Measurements from ENCODE around the gene REXO1.

REXO1 gene

DNA sequence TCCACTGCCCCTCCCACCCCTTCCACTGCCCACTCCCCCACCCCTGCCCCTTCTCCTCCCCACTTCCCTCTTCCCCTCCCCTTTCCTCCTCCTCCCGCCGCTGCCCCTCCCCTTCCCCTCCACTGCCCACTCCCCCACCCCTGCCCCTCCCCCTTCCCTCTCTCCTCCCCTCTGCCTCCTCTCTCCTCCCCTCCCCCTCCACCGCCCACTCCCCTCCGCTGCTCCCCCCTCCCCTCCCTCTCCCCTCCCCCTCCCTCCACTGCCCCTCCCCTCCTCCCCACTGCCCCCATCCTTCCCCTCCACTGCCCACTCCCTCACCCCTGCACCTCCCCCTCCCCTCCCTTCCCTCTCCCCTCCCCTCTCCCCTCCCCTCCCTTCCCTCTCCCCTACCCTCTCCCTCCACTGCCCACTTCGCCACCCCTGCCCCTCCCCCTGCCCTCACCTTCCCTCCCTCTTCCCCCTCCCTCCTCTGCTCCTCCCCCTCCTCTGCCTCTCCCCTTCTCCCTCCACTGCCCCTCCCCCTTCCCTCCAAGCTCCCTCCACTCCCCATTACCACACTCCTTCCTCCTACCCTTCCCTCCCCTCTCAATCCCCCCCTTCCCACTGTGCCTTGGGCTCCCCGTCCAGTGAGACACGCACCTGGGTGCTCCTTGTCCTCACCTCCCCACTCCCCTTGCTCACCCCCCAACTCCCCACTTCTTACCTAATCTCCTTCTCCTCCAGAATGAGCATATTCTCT lies 58.1 kb downstream of the REXO1 start:
- no peak for DNase-seq

DNA sequence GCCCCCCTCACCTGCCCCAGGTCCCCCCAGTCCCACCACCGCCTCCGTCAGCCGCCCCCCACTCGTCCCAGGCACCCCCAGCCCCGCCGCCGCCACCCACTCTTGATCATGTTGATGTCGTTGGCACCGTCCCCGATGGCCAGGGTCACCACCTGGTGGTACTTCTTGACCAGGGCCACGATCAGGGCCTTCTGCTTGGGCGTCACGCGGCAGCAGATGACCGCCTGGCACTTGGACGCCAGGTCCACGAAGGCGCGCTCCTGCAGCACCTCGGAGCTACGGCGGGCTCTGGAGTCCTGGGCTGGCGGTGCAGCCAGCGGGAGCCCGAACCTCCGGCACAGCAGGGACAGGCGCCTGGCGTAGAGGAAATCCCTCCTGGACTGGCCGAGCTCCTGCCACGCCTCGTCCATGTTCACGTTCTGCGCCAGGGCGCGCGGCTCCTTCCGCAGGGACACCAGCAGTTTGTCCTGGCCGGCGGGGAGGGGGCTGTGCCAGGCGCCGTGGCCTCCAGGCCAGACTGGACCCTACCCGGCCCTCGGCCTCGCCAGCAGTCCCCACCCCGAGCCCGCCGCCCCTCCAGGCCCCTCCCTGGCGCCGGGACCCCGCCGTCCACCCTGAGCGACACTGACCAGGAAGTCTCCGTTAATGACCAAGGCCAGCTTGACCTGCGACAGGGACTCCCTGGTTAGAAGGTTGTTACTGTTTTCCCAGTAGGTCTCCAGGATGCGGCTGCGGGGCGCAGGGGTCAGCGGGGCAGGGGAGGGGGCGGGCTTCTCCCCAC lies 58.8 kb downstream of the REXO1 start:
- no peak for DNase-seq

DNA sequence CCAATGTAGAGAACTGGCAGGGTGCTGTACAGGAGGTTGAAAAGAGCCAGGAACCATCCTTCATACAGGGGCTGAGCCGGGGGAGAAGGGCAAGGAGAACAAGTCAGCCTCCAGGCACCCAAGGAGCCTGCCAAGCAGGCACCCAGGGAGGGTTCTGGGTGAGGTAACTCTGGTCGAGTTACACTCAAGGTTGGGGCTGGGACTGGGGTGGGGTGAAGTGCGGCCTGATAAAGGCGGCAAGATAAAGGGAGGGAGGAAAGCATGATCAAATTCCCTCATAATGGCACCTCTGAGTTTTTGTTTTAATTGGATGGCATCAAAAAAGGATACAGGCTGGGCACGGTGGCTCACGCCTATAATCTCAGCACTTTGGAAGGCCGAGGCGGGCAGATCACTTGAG lies 61.2 kb downstream of the REXO1 start:
- DNase-seq = no peak

DNA sequence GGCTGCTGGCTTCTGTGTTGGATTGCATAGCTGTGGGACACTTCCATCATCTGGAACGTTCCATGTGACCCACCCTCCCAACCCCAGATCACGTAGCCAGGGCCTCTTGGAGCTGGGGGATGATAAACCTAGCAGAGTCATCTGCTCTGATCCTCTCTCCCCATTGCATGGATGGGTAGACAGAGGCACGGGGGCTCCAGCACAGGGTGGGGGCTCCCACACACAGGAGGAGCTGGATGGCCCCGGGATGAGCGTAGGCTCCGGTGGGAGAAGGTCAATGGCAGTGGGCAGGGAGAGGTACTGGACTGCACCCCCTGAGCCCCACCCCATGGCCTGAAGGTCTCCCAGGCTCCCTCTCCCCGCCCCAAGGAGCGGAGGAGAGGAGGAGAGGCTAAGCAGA lies 61.6 kb downstream of the REXO1 start:
- DNase-seq = no peak

DNA sequence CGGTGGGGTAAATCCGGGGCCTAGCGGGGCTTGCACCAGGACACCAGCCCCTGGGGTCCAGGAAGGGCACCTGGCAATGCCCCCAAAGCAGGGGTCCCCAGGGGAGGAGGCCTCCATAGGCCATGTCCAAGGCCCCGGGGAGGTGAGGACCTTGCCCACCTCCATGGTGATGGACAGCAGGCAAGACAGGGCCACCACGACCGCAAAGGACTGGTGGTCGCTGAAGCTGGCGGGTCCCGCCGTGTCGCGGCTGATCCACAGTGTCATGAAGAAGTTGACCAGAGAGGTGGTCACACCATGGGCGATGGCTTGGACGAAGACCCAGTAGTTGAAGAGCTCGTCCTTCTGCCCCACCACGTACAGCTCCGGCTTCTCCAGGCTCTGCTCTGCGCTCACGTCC lies 63.0 kb downstream of the REXO1 start:
- DNase-seq = no peak

DNA sequence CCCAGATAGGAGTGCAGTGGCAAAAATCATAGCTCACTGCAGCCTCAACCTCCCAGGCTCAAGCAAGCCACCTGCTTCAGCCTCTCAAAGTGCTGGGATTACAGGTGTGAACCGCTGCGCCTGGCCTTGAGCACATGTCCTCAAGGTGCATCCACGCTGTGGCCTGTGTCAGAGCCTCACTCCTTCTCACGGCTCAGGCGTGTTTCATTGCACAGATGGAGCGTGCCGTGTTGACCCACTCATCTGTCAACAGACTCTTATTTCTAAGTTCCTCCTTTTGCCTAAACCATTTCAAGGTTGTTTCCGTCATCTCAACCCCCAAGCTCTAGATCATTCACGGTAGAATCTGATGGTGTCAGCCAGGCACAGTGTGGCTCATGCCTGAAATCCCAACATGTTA lies 64.4 kb downstream of the REXO1 start:
- DNase-seq = no peak

DNA sequence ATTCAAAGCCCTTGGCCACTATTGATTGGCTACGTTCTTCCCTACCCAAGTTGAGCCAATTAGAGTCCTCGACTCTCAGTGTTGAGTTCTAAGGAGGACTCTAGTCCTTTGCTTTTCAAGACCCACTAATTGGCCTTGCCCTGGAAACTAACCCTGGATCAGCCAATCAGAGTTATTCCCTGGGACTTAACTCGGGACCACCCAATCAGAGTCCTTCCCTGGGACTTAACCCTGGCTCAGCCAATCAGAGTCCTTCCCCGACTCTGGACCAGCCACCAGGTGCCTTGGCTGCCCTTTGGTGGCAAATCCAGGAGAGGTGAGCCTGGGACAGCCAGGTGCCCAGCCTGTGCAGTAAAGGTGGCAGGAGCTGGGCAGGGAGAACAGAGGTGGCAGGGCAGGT lies 64.9 kb downstream of the REXO1 start:
- DNase-seq = no peak

DNA sequence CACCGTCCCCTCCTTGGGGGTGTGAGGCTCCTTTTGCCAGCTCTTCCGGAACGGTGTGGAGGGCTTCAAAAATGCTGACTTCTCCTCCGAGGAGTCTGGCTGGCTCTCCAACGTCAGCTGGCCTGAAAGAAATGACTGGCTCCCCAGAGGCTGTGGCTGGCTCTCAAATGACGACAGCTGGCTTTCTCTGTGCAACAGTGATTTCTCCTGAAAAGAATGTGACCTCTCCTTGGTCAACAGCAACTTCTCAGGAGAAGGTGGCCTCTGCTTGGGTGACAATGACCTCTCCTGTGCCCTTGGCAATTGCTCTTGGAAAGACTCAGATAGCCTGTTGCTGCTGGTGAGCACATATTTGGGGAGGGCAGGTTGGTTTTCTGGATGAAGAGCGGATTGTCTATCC lies 65.8 kb downstream of the REXO1 start:
- no peak for DNase-seq

DNA sequence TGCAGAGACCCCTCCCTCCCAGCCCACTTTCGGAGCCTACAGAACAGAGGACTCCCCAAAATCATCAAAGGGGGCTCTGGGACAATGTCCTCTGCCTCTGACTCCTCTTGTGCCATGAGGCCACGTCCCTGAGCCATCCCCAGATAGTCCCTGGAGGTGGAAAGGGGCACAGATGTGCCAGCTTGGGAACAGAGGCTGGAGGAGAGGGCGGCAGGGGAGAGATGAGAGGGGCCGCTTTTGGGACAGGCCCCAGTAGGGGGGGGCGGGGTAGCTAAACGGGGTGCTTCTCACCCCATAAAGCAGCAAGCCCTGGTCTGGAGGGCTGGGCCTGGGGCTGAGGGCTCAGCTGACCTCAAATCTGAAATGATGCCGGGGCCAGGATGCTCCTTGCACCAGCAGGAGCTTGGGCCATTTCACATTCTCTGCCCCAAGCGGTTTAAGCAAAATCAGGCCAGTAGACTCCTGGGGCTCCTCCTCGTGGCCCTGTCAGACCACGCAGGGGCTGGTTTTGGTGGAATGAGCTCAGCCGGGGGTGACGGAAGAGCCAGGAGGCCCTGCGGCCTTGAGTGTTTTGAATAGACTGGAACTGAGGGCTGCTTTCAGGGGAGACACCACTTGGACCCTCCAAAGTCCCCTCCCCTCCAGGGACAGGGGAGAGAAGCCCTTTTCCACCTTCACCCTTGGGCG lies 67.9 kb downstream of the REXO1 start:
- DNase-seq = no peak

DNA sequence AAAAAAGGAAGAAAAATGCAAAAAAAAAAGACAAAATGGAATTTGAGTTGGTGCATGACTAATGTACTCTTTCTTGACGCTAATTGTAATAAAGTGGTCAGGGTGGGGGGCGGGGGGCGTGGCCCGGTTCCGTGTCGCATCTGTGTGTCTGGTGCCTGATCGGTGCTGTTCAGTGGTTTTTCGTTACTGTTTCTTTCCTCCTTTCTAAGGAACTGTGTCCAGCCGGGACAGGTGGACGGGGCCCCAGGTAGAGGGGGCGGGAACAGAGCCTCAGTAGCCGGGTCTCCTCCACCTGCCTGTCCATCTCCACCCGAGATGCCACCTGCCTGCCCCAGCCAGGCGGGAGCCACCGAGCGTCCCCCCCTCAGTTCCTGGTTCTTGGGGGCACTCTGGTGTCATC lies 68.7 kb downstream of the REXO1 start:
- DNase-seq = no peak

DNA sequence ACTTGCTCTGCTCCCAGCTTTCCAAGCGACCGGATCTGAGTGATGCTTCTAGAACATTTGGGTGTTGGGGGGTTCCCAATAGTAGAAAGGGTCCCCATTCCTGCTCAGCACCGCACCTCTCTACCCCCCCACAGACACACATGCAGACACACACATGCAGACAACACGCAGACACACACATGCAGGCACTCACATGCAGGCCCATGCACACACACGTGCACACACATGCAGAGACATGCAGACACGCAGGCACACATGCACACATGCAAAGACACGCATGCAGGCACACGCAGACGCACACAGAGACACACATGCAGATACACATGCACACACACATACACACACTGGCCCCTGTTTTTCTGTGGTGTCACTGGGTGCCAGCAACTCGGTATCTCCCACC lies 71.1 kb downstream of the REXO1 start:
- no peak for DNase-seq

DNA sequence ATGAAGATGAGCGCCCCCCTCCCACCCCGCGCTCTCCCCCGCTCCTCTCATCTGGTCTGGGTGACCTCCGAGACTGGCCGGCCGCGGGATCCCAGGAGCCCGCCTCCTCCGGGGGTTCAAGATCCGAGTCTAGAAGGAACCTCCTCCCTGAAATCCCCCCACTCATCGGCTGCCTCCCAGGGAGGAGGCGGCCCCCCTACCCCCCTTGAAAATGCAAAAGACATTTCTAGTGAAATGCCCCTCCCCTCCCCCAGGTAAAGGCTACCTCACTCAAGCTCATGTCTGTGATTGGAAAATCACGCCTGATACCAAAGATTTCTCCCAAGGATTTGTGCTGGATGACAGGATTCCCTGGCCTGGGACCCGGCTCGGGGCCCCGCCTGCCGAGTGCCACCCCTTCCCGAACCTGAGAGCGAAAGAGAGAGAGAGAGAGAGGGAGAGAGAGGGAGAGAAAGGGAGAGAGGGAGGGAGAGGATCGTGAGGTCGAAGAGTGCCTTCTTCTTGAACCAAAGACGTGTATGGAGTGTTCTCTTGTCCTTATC lies 71.6 kb downstream of the REXO1 start:
- no peak for DNase-seq

DNA sequence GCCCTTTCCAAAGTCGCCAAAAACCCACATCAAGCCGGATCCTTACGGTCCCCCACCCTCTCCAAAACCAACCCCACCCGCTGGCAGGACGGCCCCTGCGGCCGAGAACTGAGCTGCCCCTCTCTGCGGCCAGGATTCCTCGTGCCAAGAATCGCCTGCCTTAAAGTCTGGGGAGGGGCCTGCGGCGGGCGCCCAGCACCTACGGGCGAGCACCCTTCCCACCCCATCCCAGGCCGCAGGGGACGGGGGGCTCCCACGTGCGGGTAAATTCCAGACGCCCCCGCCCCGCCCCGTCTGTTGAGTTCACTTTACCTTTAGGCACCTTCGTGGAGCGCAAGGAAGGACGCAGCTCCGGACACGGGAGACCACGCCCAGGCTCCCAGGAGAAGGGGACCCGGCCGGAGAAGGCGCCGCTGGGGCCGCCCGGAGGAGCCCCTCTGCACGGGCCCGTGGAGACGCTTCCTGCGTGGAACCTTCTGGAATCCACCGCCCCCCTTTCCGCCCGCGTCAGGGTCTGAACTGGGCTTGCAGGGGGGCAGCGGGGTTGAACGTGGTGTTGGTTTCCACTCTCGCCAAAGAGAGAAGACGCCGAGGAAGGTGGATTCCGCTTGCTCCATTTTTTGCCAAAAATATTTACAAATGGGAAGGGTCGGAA lies 72.2 kb downstream of the REXO1 start:
- no peak for DNase-seq

DNA sequence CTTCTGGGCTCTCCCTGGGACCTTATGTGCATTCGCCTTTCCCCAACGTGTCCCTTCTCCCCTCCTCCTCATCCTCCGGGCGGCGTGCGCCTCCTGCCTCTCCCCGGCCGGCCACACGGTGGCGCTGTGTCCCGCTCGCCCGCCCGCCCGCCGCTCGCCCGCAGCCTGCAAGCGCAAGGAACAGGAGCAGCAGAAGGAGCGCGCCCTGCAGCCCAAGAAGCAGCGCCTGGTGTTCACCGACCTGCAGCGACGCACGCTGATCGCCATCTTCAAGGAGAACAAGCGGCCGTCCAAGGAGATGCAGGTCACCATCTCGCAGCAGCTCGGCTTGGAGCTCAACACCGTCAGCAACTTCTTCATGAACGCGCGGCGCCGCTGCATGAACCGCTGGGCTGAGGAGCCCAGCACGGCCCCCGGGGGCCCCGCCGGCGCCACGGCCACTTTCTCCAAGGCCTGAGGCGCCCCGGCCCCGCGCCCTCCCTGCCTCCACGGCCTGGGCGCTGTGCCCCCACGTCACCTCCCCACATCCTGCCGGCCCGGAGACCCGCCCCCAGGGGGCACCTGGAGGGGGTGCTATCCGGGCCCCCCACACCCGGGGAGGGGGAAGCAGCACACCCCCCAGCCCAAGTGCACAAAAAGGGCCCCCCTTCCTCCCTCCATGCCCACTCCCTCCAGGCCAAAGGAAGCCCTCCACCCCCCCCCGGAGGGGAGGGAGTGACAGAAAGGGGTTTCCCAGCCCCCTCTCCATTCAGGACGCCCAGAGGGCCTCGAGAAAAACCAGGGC lies 73.1 kb downstream of the REXO1 start:
- DNase-seq = peak; percentile 20

DNA sequence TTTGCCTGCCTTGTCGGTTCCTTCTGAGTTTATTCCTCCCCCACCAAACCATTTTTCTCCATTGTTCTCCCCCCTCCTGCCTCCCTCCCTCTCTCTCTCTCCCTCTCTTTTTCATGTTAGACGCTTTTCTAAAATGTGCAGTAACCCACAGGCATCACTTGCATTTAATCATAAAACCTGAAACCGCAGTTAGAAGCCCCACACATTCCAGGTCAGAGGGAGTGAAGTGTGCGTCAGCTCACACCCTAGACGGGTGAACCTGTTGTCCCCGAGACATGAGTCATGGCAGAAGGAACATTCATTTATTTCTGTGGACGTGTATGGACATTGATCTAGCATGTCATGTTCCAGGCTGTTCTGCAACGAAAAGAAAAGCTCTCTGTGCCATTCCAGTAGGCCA lies 75.1 kb downstream of the REXO1 start:
- no peak for DNase-seq

DNA sequence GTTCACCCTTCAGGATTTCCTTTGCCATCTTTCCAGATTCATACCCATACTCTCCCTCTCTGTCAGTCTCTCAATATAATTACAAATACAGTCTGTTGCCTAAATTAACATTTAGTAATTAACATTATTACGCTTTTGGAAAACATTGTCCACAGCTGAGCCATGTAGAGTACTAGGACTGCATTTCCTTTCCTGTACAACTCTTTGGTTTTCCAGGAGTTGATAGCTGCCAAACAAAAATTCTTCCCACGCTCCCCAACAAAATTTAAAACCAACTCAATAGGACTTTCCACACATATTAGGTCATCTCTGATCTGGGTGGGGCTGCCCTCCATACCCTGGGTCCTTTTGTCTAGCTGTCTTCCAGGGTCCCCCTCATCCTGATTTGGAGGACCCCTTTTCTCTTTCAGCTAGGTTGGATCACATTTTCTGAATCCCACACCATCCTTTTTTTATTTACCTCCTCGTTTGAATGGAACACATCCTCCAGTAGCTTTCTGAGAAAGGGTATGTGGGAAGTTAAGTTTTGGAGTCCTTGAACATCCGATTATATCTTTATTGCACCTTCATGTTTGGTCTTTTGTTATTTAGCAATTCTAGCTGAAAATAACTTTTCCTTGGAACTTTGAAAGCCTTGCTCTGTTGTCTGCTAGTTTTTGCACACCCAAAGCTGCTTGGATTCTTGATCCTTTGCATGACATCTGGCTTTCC lies 77.3 kb downstream of the REXO1 start:
- DNase-seq = no peak

DNA sequence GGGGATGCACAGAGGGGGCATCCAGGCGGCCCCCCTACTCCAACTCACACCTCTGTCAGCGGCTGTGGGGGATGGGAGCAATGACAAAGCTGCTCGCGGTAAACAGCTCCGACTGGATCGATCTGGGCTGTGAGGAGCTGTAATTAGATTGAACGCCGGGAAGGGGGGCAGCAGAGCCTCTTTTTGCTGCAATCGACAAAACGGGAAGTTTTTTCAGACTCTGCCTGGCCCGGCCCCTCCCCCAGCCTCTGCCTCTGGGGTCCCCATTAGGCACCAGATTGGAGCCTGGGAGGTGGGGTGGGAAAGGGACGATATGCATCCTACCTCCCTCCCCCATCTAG lies 78.7 kb downstream of the REXO1 start:
- DNase-seq = no peak

DNA sequence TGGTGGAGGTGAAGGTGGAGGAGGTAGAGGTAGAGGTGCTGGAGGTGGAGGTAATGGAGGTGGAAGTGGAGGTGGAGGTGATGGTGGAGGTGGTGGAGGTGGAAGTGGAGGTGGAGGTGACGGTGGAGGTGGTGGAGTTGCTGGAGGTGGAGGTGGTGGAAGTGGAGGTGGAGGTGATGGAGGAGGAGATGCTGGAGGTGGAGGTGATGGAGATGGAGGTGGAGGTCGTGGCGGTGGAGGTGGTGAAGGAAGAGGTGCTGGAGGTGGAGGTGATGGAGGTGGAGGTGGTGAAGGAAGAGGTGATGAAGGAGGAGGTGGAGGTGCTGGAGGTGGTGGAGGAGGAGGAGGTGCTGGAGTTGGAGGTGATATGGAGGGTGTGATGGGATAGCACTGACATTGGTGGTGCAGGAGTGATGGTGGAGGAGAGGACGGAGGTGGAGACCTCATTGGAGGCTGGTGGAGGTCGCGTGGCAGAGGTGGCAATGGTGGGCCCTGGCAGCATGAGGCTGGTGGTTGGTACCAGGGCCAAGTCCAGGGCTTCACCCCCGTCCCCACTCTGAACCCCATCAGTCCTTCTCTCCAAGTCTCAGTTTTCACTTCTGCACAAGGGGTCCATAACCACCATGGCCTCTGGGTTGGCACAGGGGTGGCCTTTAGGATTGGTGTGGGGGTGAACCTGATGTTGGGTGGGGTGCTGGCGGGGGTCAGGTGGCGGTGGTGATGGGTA lies 79.2 kb downstream of the REXO1 start:
- no peak for DNase-seq

DNA sequence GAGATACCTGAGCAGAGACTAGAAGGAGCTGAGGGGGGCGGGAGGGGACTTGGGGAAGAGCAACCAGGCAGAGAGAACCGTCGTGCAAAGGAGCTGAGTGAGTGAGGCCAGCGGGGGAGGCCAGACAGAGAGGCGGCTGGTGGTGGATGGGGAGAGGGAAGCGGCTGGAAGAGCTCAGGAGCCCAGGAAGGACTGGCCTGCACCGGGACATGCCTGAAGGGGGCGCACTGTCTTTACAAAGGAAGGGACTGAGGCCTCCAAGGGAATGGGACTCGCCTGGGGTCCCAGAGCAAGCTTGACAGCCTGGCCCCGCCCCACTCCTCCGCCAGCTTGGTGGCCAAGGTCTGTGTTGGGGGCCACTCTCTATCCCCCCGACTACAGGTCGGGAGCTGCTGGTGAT lies 80.0 kb downstream of the REXO1 start:
- no peak for DNase-seq

DNA sequence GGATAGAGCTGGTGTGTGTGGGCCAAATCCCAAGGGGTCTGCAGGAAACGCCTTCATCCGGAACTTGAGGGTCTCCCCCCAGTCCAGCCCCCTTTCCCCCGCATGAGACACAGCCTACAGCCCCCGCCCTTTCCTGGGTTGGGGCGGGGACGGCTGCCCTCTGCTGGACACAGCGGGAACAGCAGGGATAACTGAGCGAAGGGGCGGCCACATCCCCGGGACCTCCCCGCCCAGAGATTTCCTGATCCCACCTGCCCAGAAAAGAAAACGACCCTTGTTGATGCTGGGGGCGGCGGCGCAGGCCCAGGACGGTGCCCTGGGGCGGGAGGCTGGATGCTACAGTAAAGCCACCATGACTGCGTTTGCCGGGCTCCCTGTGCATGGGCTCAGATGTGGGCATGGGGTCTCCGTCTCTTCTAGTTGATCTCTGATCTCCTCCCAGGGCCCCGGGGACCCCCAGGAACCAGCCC lies 80.8 kb downstream of the REXO1 start:
- DNase-seq = peak; percentile 60

DNA sequence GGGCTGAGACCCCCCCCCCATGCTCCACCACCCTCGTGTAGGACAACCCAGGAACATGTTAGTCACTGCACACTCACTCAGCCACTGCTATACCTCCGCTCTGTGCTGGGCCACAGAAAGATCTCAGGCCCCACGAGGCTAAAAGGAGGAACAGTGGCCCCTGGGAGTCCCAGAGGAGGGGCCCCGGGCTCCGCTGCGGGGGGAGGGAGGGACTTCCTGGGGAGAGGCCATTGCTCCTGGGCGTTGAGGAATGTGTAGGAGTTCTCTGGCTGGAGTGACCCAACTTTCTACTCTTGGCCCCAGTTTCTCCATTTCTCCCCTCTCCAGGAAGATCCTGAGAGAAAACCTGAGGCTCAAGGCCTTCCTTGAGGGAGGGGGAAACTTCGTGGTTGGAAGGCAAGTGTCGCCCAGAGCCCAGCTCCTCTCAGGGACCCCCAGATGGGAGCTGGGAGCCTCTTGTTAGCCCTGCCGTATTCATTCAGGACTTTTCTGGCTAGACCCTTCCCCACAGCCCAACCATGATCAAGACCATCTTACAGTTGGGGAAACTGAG lies 81.4 kb downstream of the REXO1 start:
- DNase-seq = no peak
